Neutrophil (primary cell): ENCODE measurements around the gene OPTC.

Experiments
- H3K27ac ChIP-seq: fragments of 200-600 bp; sonication (generic); 2 replicates; pipeline ENCODE4 v1.5.1; 2016; ENCODE audit warnings: mild to moderate bottlenecking, moderate library complexity
- H3K27me3 ChIP-seq: fragments of 200-600 bp; sonication (generic); 2 replicates; pipeline ENCODE4 v1.6.0; 2016; ENCODE audit warnings: mild to moderate bottlenecking
- H3K36me3 ChIP-seq: fragments of 200-600 bp; sonication (generic); 2 replicates; pipeline ENCODE4 v1.5.1; 2017
- H3K4me1 ChIP-seq, 2 experiments: fragments of 200-600 bp in 1 of 2; sonication (generic) in 1 of 2; 1 replicate in 1 of 2; 2 replicates in 1 of 2; pipeline versions ENCODE4 v1.5.1 to v1.6.1; 2013 to 2016; ENCODE audit warnings: low read depth in 1 of 2, low read length in 1 of 2, mild to moderate bottlenecking in 1 of 2, moderate library complexity in 1 of 2; ENCODE audit not compliant: control insufficient read depth in 1 of 2, insufficient read depth in 1 of 2
- H3K4me3 ChIP-seq, 2 experiments: fragments of 200-600 bp in 1 of 2; sonication (generic) in 1 of 2; 1 replicate in 1 of 2; 2 replicates in 1 of 2; pipeline ENCODE4 v1.5.1; 2013 to 2016; ENCODE audit warnings: low read depth in 1 of 2, low read length in 1 of 2, mild to moderate bottlenecking in 1 of 2, moderate library complexity in 1 of 2
- H3K9me3 ChIP-seq: fragments of 200-600 bp; sonication (generic); 2 replicates; pipeline ENCODE4 v1.5.1; 2016
- CTCF ChIP-seq: fragments of 200-600 bp; sonication (generic); IDR thresholded peaks from 2 replicates; pipeline ENCODE4 v1.5.1; 2016; ENCODE audit warnings: antibody characterized with exemption

Gene OPTC

GRCh38 chr1:203478231-203478630, 15.7 kb upstream of the OPTC start:
- Histone ChIP-seq H3K27ac (no peak overlapping the region), H3K9me3 (no peaks in the 10 kb centered on the region), H3K36me3 (no peaks in the 10 kb centered on the region), H3K27me3 (peaks cover 20% of the 10 kb centered on the region), H3K4me1 (no peaks in the 10 kb centered on the region), H3K4me3 (no peak overlapping the region)
- no peak for TF ChIP-seq CTCF

GRCh38 chr1:203478986-203479385, 15.0 kb upstream of the OPTC start:
- Histone ChIP-seq H3K4me1 (no peaks in the 10 kb centered on the region), H3K9me3 (no peaks in the 10 kb centered on the region), H3K4me3 (no peak overlapping the region), H3K36me3 (no peaks in the 10 kb centered on the region), H3K27ac (no peak overlapping the region), H3K27me3 (peaks cover 20% of the 10 kb centered on the region)
- no peak for TF ChIP-seq CTCF

GRCh38 chr1:203479646-203480045, 14.3 kb upstream of the OPTC start:
- TF ChIP-seq CTCF: no peak
- Histone ChIP-seq H3K4me1 (no peaks in the 10 kb centered on the region), H3K9me3 (no peaks in the 10 kb centered on the region), H3K4me3 (no peak overlapping the region), H3K27ac (no peak overlapping the region), H3K36me3 (no peaks in the 10 kb centered on the region), H3K27me3 (peaks cover 17% of the 10 kb centered on the region)

GRCh38 chr1:203480084-203480483, 13.9 kb upstream of the OPTC start:
- Histone ChIP-seq H3K27ac (no peak overlapping the region), H3K36me3 (no peaks in the 10 kb centered on the region), H3K4me3 (no peak overlapping the region), H3K9me3 (no peaks in the 10 kb centered on the region), H3K4me1 (no peaks in the 10 kb centered on the region), H3K27me3 (peaks cover 12% of the 10 kb centered on the region)
- TF ChIP-seq CTCF: no peak

GRCh38 chr1:203480525-203481084, 13.3 kb upstream of the OPTC start:
- Histone ChIP-seq H3K27me3 (peaks cover 8% of the 10 kb centered on the region), H3K9me3 (no peaks in the 10 kb centered on the region), H3K4me1 (no peaks in the 10 kb centered on the region), H3K27ac (no peak overlapping the region), H3K36me3 (no peaks in the 10 kb centered on the region), H3K4me3 (no peak overlapping the region)
- no peak for TF ChIP-seq CTCF

- TF ChIP-seq CTCF: no peak
- H3K27ac ChIP-seq: no peak overlapping the region
- no peaks in the 10 kb centered on the region for H3K4me1 ChIP-seq
- peaks cover 2% of the 10 kb centered on the region for H3K27me3 ChIP-seq
- H3K4me3 ChIP-seq: no peak overlapping the region
- H3K36me3 ChIP-seq: no peaks in the 10 kb centered on the region
- H3K9me3 ChIP-seq: no peaks in the 10 kb centered on the region
These were observed 12.8 kb upstream of the OPTC start for GRCh38 chr1:203481196-203481595.
